GM23338 (cell line): ENCODE data around the gene KCNMB3. TPM values are rescaled to one million over a fixed set of nuclear protein-coding genes. Genes with fewer than 3 reads are reported as not detected.

ENCODE experiments used
- ATAC-seq: fragments of 200-7000 bp; cut with Tn5 transposase; 3 replicates; pipeline ENCODE4 v1.9.1; 2020
- DNase-seq: peaks from one replicate; pipeline ENCODE4 v3.0.0-alpha.2; 2015; ENCODE audit warnings: low spot score
- H2AFZ ChIP-seq: fragments of 200-600 bp; sonication (generic); 2 replicates; pipeline ENCODE4 v1.8.0; 2016; ENCODE audit warnings: antibody characterized with exemption, mild to moderate bottlenecking, moderate library complexity
- H3F3A ChIP-seq: fragments of 200-600 bp; sonication (generic); replicated peaks from 2 replicates; pipeline ENCODE4 v1.8.0; 2017; ENCODE audit warnings: antibody characterized with exemption, mixed run types, low read depth
- H3K27ac ChIP-seq: fragments of 200-600 bp; sonication (generic); 2 replicates; pipeline ENCODE4 v1.6.1; 2016; ENCODE audit warnings: low read depth
- H3K27me3 ChIP-seq: fragments of 200-600 bp; sonication (generic); 2 replicates; pipeline ENCODE4 v1.8.0; 2016; ENCODE audit warnings: mild to moderate bottlenecking, mixed run types, moderate library complexity; ENCODE audit not compliant: insufficient read depth
- H3K36me3 ChIP-seq: fragments of 200-600 bp; sonication (generic); 2 replicates; pipeline ENCODE4 v1.8.0; 2016; ENCODE audit warnings: mild to moderate bottlenecking; ENCODE audit not compliant: insufficient read depth
- H3K4me1 ChIP-seq: fragments of 200-600 bp; sonication (generic); 2 replicates; pipeline ENCODE4 v1.8.0; 2016; ENCODE audit warnings: mild to moderate bottlenecking, moderate library complexity; ENCODE audit not compliant: insufficient read depth
- H3K4me2 ChIP-seq: fragments of 200-600 bp; sonication (generic); 2 replicates; pipeline ENCODE4 v1.7.1; 2017; ENCODE audit warnings: mixed run types
- H3K4me3 ChIP-seq: fragments of 200-600 bp; sonication (generic); 2 replicates; pipeline ENCODE4 v1.6.1; 2016; ENCODE audit warnings: mixed run types
- H3K79me2 ChIP-seq: fragments of 200-600 bp; sonication (generic); replicated peaks from 2 replicates; pipeline ENCODE4 v1.8.0; 2017; ENCODE audit warnings: mild to moderate bottlenecking; ENCODE audit not compliant: insufficient read depth
- H3K9me2 ChIP-seq: fragments of 200-600 bp; sonication (generic); 2 replicates; pipeline ENCODE4 v1.8.0; 2017; ENCODE audit not compliant: insufficient read depth
- H4K20me1 ChIP-seq: fragments of 200-600 bp; sonication (generic); replicated peaks from 2 replicates; pipeline ENCODE4 v1.8.0; 2017; ENCODE audit warnings: mild to moderate bottlenecking; ENCODE audit not compliant: insufficient read depth
- H3K27ac Mint-ChIP-seq: 2 replicates; pipeline ENCODE4 v1.8.0; 2020; ENCODE audit warnings: inconsistent platforms, mild to moderate bottlenecking, moderate library complexity, mixed read lengths
- H3K27me3 Mint-ChIP-seq: 3 replicates; pipeline ENCODE4 v1.8.0; 2022; ENCODE audit warnings: low read depth, mild to moderate bottlenecking, moderate library complexity, mixed read lengths, inconsistent platforms; ENCODE audit not compliant: insufficient read depth, poor library complexity
- H3K36me3 Mint-ChIP-seq: 3 replicates; pipeline ENCODE4 v1.8.0; 2021; ENCODE audit warnings: low read depth, mild to moderate bottlenecking, inconsistent platforms, moderate library complexity, mixed read lengths
- H3K4me1 Mint-ChIP-seq: 3 replicates; pipeline ENCODE4 v1.8.0; 2020; ENCODE audit warnings: mild to moderate bottlenecking, inconsistent platforms, mixed read lengths
- H3K4me3 Mint-ChIP-seq: 3 replicates; pipeline ENCODE4 v1.8.0; 2021; ENCODE audit warnings: moderate library complexity, mild to moderate bottlenecking, inconsistent platforms, mixed read lengths
- H3K9me3 Mint-ChIP-seq: 3 replicates; pipeline ENCODE4 v1.8.0; 2020; ENCODE audit warnings: moderate library complexity, mild to moderate bottlenecking, inconsistent platforms, mixed read lengths
- CREB1 ChIP-seq: fragments of 250-450 bp; sonication (Bioruptor Pico); IDR thresholded peaks from 2 replicates; pipeline ENCODE4 v1.5.0; 2020; ENCODE audit warnings: low read depth, mild to moderate bottlenecking, moderate library complexity
- CTCF ChIP-seq, 2 experiments: fragments of 200-600 bp in 1 of 2; sonication (generic) in 1 of 2; conservative IDR thresholded peaks; 2 replicates each; pipeline versions ENCODE4 v1.5.1 to v1.6.1; 2016 to 2017; ENCODE audit warnings: antibody characterized with exemption in 2 of 2, low read depth in 2 of 2, mild to moderate bottlenecking in 2 of 2, moderate library complexity in 1 of 2
- ETS1 ChIP-seq: IDR thresholded peaks from 2 replicates; pipeline ENCODE4 v1.6.1; 2016; ENCODE audit warnings: antibody characterized with exemption
- EZH2phosphoT487 ChIP-seq: fragments of 200-600 bp; sonication (generic); IDR thresholded peaks from one replicate; pipeline ENCODE4 v1.8.1; 2018; ENCODE audit warnings: antibody characterized with exemption; ENCODE audit not compliant: unreplicated experiment
- JUNB ChIP-seq: IDR thresholded peaks from one replicate; pipeline ENCODE4 v1.6.1; 2016; ENCODE audit warnings: antibody characterized with exemption; ENCODE audit not compliant: unreplicated experiment
- ZNF114 ChIP-seq: fragments of 250-450 bp; sonication (Bioruptor Pico); IDR thresholded peaks from 2 replicates; pipeline ENCODE4 v1.5.0; 2020; ENCODE audit warnings: mild to moderate bottlenecking, moderate library complexity
- ZNF462 ChIP-seq: fragments of 250-450 bp; sonication (Bioruptor Pico); IDR thresholded peaks from 2 replicates; pipeline ENCODE4 v1.5.0; 2020; ENCODE audit warnings: mild to moderate bottlenecking, moderate library complexity
- polyA plus RNA-seq: library from polyadenylated mRNA; unstranded; fragments of >200 nt; fragmentation: Nextera tagmentation; extraction: Ambion mirVana; gene quantifications from 2 replicates; pipeline ENCODE4 v1.2.1, GENCODE V29; 2016
- total RNA-seq: library from RNA; depleted of rRNA; stranded (reverse); fragments of >200 nt; shearing (Covaris generic); gene quantifications from 2 replicates; pipeline ENCODE4 v1.2.3, GENCODE V29; 2014

Gene KCNMB3
- total and polyA plus RNA-seq, 2 experiments from 2014 or later, result 1.3 to 3.8 TPM

GRCh38 chr3:179289295-179289694 is 38.4 kb upstream of the KCNMB3 start:
- TF ChIP-seq ETS1 (no peak), CREB1 (CRISPR knock-in tag) (no peak), ZNF114 (no peak), CTCF (conservative IDR thresholded peaks at IDR 0.05; ENCODE audit: low read depth in 2 of 2) (no peak), EZH2phosphoT487 (no peak), JUNB (no peak), ZNF462 (no peak)
- no peak for ATAC-seq
- no peak overlapping the region for H3K27ac ChIP-seq
- no peak overlapping the region for H3K4me3 Mint-ChIP-seq
- H3K79me2 ChIP-seq, result no peaks in the 10 kb centered on the region
- no peaks in the 10 kb centered on the region for H3K36me3 ChIP-seq
- H3K4me3 ChIP-seq, result no peak overlapping the region
- H3K9me3 Mint-ChIP-seq, result peaks cover 7% of the 10 kb centered on the region; the same call in 2 of the 3 replicates
- H3F3A ChIP-seq, result no peaks in the 10 kb centered on the region
- DNase-seq, result no peak
- peaks cover 2% of the 10 kb centered on the region for H3K27me3 Mint-ChIP-seq
- H3K27me3 ChIP-seq, result no peaks in the 10 kb centered on the region
- peak overlapping the region; percentile 1; the same call in 1 of the 2 replicates for H3K27ac Mint-ChIP-seq
- H3K4me2 ChIP-seq, result no peak overlapping the region
- peak overlapping the region; percentile 53 for H2AFZ ChIP-seq
- peaks cover 5% of the 10 kb centered on the region; the same call in 2 of the 3 replicates for H3K4me1 Mint-ChIP-seq
- H3K36me3 Mint-ChIP-seq, result peaks cover 5% of the 10 kb centered on the region; the same call in 1 of the 3 replicates
- H3K4me1 ChIP-seq, result no peaks in the 10 kb centered on the region
- no peaks in the 10 kb centered on the region for H4K20me1 ChIP-seq
- H3K9me2 ChIP-seq, result no peaks in the 10 kb centered on the region
